Testis (tissue), 2 donors: ENCODE measurements around the gene IGF2R.

ENCODE experiments used
- POLR2A ChIP-seq: fragments of 450-650 bp; IDR thresholded peaks from one replicate; pipeline ENCODE4 v1.6.1; 2017; ENCODE audit warnings: antibody characterized with exemption, mild to moderate bottlenecking, moderate library complexity
- TF ChIP-seq, protein P1 (sequence below), 3 experiments: fragments of 450-650 bp in 2 of 3; fragments of 200-600 bp in 1 of 3; sonication (generic) in 1 of 3; IDR thresholded peaks; one replicate each; pipeline ENCODE4 v1.5.1; 2016 to 2019; ENCODE audit warnings: antibody characterized with exemption in 3 of 3, mild to moderate bottlenecking in 2 of 3, moderate library complexity in 1 of 3

DNA sequence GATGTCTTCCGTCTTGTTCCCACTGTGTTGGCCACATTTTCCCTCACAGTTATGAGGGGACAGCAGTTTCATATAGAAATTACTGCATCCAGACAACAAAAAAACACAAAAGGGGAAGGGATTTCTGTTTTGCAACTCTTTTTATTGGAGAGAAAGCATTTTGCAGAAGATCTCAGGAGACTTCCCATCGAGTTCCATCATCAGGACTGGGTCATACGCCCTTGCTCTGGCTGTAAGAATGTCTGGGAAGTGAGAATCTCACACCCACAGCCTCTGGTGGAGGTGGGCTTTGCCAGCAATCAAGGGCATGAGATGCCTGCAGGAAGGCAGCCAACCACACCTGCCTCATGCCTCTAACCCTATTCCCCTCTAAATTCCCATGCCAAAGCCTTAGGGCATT is 5.8 kb upstream of the IGF2R start:
- TF ChIP-seq, protein P1, sequence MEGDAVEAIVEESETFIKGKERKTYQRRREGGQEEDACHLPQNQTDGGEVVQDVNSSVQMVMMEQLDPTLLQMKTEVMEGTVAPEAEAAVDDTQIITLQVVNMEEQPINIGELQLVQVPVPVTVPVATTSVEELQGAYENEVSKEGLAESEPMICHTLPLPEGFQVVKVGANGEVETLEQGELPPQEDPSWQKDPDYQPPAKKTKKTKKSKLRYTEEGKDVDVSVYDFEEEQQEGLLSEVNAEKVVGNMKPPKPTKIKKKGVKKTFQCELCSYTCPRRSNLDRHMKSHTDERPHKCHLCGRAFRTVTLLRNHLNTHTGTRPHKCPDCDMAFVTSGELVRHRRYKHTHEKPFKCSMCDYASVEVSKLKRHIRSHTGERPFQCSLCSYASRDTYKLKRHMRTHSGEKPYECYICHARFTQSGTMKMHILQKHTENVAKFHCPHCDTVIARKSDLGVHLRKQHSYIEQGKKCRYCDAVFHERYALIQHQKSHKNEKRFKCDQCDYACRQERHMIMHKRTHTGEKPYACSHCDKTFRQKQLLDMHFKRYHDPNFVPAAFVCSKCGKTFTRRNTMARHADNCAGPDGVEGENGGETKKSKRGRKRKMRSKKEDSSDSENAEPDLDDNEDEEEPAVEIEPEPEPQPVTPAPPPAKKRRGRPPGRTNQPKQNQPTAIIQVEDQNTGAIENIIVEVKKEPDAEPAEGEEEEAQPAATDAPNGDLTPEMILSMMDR (IDR thresholded peaks at IDR 0.05) = no peak
- no peak for TF ChIP-seq POLR2A
